ENCODE results near the gene ITGA6. TPM values are rescaled to one million over a fixed set of nuclear protein-coding genes. Genes with fewer than 3 reads are reported as not detected.

ITGA6 gene
- total RNA-seq, 1 experiment from 2014 or later: 93.1 TPM

- Histone ChIP-seq H3K27ac (ENCODE audit: low read depth, low read length) (no peak overlapping the region), H3K79me2 (ENCODE audit: insufficient read depth, low read length) (peaks cover 95% of the 10 kb centered on the region), H3K36me3 (ENCODE audit: control insufficient read depth in 1 of 2, insufficient read depth in 2 of 2, low read length in 2 of 2) (0 out of 4 replicates have a peak, but pooled peaks cover 0 to 3% of the 10 kb centered on the region in 2 experiments), H3K4me3 (replicated peaks in 1 of 2; ENCODE audit: low read depth in 1 of 2, low read length in 2 of 2) (no peak overlapping the region), H3K27me3 (ENCODE audit: insufficient read depth, low read length) (no peaks in the 10 kb centered on the region), H3K4me2 (ENCODE audit: low read length) (no peak overlapping the region), H3K9ac (ENCODE audit: low read length) (no peak overlapping the region), H3K4me1 (ENCODE audit: control insufficient read depth in 1 of 2, insufficient read depth in 2 of 2, low read length in 2 of 2) (peaks cover 51 to 87% of the 10 kb centered on the region in 2 experiments), H4K20me1 (ENCODE audit: insufficient read depth) (no peaks in the 10 kb centered on the region), H3K9me3 (ENCODE audit: control insufficient read depth in 1 of 2, insufficient read depth in 1 of 2, low read depth in 1 of 2, low read length in 2 of 2) (no peaks in the 10 kb centered on the region), H3K9me2 (ENCODE audit: insufficient read depth) (no peaks in the 10 kb centered on the region), H2AFZ (ENCODE audit: low read depth, low read length, poor library complexity, severe bottlenecking) (no peak overlapping the region)
- ATAC-seq (no peak), DNase-seq (ENCODE audit: low read depth, low spot score) (no peak)
- ChIA-PET RAD21 (ENCODE audit: low non-redundant PET in 1 of 2, low total read pairs in 2 of 2, uncharacterized antibody in 2 of 2, unreplicated experiment in 2 of 2) (no interaction called here), POLR2A (interaction anchor here (2.0 kb wide), 1 partner anchor 10 kb away, joined by 7 read pairs; no protein-coding TSS in a partner anchor), CTCF (interaction anchor here (1.3 to 2.0 kb wide), 2 partner anchors 9 to 11 kb away, joined by 3 to 10 read pairs; no protein-coding TSS in a partner anchor)
- TF ChIP-seq MAX (IDR thresholded peaks at IDR 0.05) (no peak), CEBPB (IDR thresholded peaks at IDR 0.05; ENCODE audit: low read depth) (no peak), CBX3 (IDR thresholded peaks at IDR 0.05; ENCODE audit: low read depth) (no peak), RAD21 (IDR thresholded peaks at IDR 0.05; ENCODE audit: low read depth) (no peak), REST (IDR thresholded peaks at IDR 0.05; ENCODE audit: low read depth) (no peak), POLR2A (IDR thresholded peaks at IDR 0.05; ENCODE audit: borderline replicate concordance, extremely low read depth, insufficient read depth, insufficient read length) (no peak)
- no TSS peak for BruUV-seq (replicated peaks)
- intact Hi-C loops (cut with micrococcal nuclease): no loop called here
These were observed 24.5 kb downstream of the ITGA6 start for GRCh38 chr2:172451923-172452322.

Measured in HCT116 (cell line).